ENCODE results near the gene PTX3.

The PTX3 gene

GRCh38 chr3:157423337-157423736, 13.3 kb upstream of the PTX3 start:
- no peak for DNase-seq (ENCODE audit: low read depth)

GRCh38 chr3:157427901-157428300, 8.7 kb upstream of the PTX3 start:
- DNase-seq (ENCODE audit: low read depth): no peak

- DNase-seq (ENCODE audit: low read depth): no peak
Observed at GRCh38 chr3:157428853-157429252, 7.8 kb upstream of the PTX3 start.

DNA sequence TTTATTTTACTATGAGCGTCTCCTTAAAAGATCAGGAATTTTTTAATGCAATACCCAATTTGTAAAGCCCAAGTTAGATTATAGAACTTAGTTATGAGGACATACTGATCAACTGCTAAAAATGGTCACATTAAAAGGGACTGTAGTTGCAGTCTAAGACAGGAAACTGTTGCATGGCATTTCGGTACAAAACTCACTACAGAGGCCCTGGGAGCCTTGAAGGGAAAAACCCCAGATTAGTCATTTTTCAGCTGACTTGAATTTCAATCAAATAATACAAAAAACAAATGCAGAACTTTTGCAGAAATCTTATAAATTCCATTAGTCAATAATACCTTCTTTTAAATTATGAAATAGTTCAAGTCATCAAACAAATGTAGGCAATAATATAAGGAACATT, 6.9 kb upstream of the PTX3 start:
- DNase-seq (ENCODE audit: low read depth): no peak

DNA sequence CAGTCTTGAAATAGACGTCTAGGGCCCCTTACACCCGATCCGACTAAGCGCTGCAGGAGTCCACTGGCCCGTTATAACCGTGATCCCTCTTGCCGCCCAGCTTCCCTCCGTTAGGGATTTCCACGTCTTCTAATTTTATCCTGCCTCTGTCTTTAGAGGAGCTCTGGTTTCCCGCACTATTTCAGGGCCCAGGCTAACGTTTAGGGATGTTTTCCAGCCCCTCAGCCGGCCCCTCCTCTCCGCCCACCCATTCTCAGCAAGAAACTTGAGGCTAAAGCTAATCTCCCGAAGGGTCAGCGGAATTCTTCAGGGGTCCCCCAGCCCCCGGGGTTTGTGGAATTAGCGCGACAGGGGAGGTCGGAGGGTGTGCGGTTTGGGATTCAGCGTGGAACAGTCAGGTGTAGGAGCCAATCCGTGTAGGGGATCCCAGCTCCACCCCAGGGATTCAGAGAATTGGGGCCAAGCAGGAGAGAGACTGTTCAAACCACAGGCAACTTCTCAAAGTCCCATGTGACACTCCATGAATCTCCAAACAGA, 1.6 kb downstream of the PTX3 start:
- no peak for DNase-seq (ENCODE audit: low read depth)

DNA sequence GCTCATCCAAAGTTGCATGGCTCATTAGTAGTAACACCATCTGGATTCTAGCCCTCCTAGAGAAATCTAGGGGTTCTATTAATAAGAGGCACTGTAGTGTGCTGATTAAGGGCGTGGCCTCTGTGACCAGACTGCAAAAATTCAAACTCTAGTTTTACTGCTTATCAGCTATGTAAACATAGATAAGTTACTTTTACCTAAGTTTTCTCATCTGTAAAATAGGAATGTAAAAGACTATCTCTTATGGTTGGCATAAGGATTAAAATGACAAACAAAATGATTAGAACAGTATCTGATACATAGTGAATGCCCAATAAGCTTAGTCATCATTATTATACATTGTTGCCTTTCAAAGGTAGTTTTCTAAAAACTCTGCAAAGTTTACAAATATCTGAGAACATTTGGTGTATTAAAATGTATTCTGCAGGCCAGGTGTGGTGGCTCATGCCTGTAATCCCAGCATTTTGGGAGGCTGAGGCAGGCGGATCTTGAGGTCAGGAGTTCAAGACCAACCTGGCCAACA, 4.5 kb downstream of the PTX3 start:
- no peak for DNase-seq (ENCODE audit: low read depth)

DNA sequence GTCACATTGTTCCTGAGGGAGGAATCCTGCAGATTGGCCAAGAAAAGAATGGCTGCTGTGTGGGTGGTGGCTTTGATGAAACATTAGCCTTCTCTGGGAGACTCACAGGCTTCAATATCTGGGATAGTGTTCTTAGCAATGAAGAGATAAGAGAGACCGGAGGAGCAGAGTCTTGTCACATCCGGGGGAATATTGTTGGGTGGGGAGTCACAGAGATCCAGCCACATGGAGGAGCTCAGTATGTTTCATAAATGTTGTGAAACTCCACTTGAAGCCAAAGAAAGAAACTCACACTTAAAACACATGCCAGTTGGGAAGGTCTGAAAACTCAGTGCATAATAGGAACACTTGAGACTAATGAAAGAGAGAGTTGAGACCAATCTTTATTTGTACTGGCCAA, 6.1 kb downstream of the PTX3 start:
- no peak for DNase-seq (ENCODE audit: low read depth)

DNA sequence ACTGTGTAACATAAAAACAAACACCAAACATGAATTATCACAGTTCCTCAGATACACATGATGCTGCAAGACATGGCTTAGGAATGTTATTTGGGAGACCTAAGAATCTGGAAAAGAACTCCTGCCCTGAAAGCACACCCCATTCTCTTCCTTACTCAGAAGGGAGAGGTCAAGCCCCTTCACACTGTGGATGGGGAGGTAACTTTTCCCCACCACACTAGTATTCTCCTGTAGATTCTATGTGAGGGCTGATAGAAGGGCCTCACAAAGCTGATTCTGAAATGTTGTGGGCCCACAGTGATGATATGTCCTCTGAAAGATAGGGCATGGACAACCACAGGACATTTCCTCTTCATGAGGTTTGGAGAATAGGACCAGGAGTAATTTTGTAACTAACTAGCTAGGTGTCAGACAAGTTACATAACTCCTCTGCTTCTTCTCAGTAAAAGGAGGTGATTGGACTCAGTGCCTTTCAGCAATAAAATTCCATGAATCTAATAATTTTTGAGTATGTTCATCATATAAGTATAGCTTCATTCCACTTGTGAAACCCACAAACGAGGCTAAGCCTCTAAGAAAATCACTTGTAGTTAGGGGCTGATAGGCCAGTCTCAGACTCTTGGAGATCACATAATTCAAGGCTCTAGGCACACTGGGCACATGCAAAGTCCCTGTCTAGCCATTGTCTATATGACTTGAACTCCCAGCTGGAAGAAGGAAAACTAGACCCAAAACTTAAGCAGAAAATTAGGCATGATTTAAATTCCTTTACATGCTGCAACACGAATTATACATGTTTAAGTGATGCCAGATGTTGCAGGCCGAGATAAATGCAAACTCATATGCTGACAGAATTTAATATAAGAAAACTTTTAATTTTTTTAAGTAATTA, 7.5 kb downstream of the PTX3 start:
- DNase-seq (ENCODE audit: low read depth): no peak

GRCh38 chr3:157444797-157445184, 8.1 kb downstream of the PTX3 start:
- DNase-seq (ENCODE audit: low read depth): no peak

DNA sequence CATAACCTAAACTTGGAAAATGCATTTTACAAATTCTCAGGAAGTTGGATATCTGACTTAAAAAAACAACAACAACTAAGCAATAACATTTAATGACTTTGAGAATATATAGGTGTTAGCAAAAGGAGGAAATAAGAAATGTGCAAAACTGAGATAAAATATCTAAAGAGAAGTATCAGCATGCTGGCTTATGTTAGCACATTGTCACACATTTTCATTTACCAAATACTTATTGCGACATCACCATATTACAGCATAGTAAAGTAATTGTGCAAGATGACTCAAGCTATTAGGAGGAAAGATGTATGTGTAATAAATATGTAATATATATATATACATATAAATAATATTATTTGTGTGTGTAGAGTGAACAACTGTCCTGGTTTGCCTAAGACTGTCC, 9.2 kb downstream of the PTX3 start:
- DNase-seq (ENCODE audit: low read depth): no peak

GRCh38 chr3:157447026-157447694, 10.5 kb downstream of the PTX3 start:
- no peak for DNase-seq (ENCODE audit: low read depth)

DNA sequence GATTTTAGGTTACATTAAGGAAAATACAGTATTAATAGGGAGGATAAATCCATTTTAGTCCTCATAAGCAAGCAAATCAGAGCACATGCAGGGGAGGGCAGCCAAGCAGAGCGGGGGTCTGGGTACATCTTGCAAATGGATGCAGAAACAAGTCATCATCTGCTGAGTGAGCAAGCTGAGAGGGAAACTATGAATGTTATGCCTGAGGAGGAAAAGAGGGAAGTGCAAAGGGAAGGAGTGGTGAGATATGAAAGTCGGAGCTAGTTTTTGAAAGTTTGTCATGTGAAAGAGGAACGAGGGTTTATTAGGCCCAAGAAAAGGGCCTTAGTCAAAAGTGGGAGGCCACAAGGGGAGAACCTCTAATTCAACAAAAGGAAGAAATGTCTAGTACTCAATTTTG, 15.4 kb downstream of the PTX3 start:
- no peak for DNase-seq (ENCODE audit: low read depth)

DNA sequence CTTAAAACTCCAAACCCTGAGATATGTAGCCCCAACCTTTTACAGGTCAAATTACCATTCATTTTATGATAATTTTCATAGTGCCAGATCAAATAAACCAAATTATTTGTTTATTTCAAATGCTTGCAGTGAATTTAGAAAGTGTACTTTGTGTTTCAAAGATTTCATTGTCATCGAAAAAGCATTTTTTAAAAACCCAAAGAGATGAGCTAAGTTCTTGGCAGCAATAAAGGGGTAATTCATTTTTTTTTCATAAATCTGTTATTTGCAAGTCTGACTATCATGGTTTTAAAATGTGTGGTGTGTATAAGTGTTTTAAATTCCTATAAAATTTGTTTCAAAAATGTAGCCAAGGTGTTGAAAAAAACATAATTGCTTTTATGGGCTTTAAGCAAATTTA, 17.2 kb downstream of the PTX3 start:
- no peak for DNase-seq (ENCODE audit: low read depth)

- DNase-seq (ENCODE audit: low read depth): no peak
Observed at GRCh38 chr3:157459706-157460105, 23.1 kb downstream of the PTX3 start.

DNA sequence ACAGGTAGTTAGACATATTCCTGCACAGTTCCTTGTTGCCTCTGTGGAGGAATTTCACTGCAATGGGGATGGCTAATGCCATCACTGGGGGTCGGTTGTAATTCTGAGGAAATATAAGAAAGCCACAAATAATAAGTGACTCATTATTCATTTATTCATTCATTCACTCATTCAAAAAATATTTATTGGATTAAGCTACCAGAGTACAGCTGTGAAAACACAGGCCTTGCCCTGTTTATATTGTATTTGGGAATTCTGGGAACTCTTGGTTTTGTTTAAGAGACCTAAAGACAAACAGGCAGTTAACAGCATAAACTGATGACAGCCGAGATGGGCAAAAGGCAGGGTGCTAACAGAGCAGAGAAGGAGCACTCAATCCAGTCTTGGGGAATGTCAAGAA, 23.6 kb downstream of the PTX3 start:
- no peak for DNase-seq (ENCODE audit: low read depth)

DNA sequence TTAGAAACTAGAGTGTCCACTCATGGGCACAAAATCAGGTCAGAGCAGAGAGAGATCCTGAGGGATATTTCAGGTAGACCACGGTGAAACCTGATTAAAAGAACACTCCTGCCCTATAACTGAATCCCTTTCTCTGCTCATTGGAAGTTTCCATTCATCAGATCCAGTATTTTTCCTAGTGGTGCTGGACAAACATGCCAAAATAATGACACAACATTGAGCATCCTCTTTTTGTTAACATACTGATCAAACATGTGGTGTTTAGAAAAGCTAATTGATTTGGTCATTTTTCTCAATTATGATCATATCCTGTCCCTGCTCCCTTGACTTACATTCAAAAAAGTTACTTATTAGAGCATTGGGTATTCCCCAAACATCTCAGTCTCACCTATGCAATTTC, 27.2 kb downstream of the PTX3 start:
- DNase-seq (ENCODE audit: low read depth): no peak

GRCh38 chr3:157464321-157464720, 27.7 kb downstream of the PTX3 start:
- no peak for DNase-seq (ENCODE audit: low read depth)

DNA sequence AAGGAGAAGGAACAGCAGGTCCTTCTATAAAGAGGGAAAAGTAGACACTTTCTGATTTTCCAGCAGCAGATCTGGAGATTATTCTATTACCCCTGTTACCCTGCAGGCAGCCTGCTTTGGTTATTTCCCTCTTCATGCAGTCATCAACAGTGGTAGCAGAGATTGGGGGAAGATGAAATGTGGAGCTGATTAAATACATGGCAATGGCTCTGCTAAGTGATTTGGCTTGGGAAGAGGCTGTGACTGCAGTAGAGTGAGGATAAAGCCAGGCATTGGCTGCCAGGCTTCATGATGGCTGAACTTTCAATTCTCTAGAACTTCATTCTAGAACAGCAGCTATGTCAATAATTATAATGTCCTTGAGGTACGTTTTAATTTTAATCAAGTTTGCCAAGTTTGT, 29.1 kb downstream of the PTX3 start:
- no peak for DNase-seq (ENCODE audit: low read depth)

- DNase-seq (ENCODE audit: low read depth): no peak
Observed at GRCh38 chr3:157467200-157467599, 30.6 kb downstream of the PTX3 start.

DNA sequence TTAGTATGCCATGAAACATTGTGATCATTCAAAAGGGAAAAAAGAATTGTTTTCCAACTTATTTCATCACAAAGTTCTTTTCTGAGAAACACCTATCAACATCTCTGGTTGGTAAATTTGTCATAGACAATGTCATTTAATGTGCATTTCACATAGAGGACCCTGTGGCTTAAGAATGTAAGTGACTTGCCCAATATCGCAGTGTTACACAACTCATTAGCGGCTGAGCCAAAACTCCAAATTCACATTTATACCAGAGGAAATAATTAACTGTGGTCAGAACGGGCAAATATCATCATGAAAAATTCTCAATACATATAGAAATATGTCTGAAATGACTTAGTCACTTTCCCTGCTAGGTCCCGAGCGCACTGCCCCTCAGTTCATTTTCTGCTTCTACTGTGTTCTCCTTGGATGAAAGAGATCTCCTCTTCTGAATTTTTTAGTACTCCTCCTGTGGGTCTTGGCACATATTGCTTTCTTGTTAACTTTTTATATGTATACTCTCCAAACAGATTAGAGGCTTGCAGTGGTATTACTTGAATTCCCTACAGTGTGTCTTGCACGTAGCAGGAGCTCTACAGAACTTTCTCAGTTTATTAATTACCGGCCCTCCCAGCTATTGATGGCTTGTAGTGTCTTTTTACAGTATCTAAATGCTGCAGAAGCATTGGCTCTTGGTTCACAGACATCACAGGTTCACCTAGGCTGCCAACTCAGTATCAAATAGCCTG, 33.1 kb downstream of the PTX3 start:
- no peak for DNase-seq (ENCODE audit: low read depth)

GRCh38 chr3:157471064-157471463, 34.4 kb downstream of the PTX3 start:
- DNase-seq (ENCODE audit: low read depth): no peak

- no peak for DNase-seq (ENCODE audit: low read depth)
Observed at GRCh38 chr3:157472648-157473047, 36.0 kb downstream of the PTX3 start.
